B cell (primary cell): ENCODE measurements around the gene CALD1. TPM values are rescaled to one million over a fixed set of nuclear protein-coding genes. Genes with fewer than 3 reads are reported as not detected.

Source experiments
- ATAC-seq: fragments of 200-7000 bp; cut with Tn5 transposase; one replicate; pipeline ENCODE4 v1.10.0; 2021; ENCODE audit warnings: low read depth, mild to moderate bottlenecking, moderate number of reproducible peaks, moderate library complexity
- CTCF ChIA-PET: fragments of 350-600 bp; sonication (Branson Sonifier 250); formaldehyde crosslinking; loops from one replicate; lab custom pipeline; 2021; ENCODE audit warnings: antibody characterized with exemption, inconsistent platforms; lab: Charles Lee
- POLR2A ChIA-PET: fragments of 350-600 bp; sonication (Branson Sonifier 250); formaldehyde crosslinking; loops from one replicate; lab custom pipeline; 2021; ENCODE audit warnings: antibody characterized with exemption; lab: Charles Lee
- DNase-seq: peaks from one replicate; pipeline ENCODE4 v3.0.0; 2013
- H2AFZ ChIP-seq: 2 replicates; pipeline ENCODE4 v1.6.1; 2012; ENCODE audit warnings: mild to moderate bottlenecking, low read depth, low read length; ENCODE audit not compliant: insufficient read depth, poor library complexity, severe bottlenecking
- H3K27ac ChIP-seq, 2 donors: 1 replicate in 1 of 2; 2 replicates in 1 of 2; pipeline ENCODE4 v1.5.1; 2012 to 2013; ENCODE audit warnings: low read length in 2 of 2, mild to moderate bottlenecking in 2 of 2, moderate library complexity in 1 of 2
- H3K27me3 ChIP-seq, 4 experiments: fragments of 200-600 bp in 1 of 4; sonication (generic) in 1 of 4; replicated peaks in 1 of 4; 1 replicate in 2 of 4; 2 replicates in 2 of 4; pipeline versions ENCODE4 v1.6.1 to v1.7.0; 2013 to 2016; ENCODE audit warnings: low read length in 3 of 4, mild to moderate bottlenecking in 2 of 4, mixed read lengths in 1 of 4, moderate library complexity in 1 of 4; ENCODE audit not compliant: insufficient read depth in 4 of 4, control insufficient read depth in 3 of 4; ENCODE audit errors: control extremely low read depth in 1 of 4
- H3K36me3 ChIP-seq, 2 experiments: replicated peaks in 1 of 2; 1 replicate in 1 of 2; 2 replicates in 1 of 2; pipeline versions ENCODE4 v1.6.1 to v1.7.1; 2013; ENCODE audit warnings: low read length in 1 of 2; ENCODE audit not compliant: insufficient read depth in 2 of 2, control insufficient read depth in 1 of 2; ENCODE audit errors: control extremely low read depth in 1 of 2, extremely low read depth in 1 of 2
- H3K4me1 ChIP-seq, 2 donors: fragments of 200-600 bp in 1 of 2; sonication (generic) in 1 of 2; 1 replicate in 1 of 2; 2 replicates in 1 of 2; pipeline versions ENCODE4 v1.5.1 to v1.6.1; 2013 to 2017; ENCODE audit warnings: low read length in 2 of 2; ENCODE audit not compliant: control insufficient read depth in 2 of 2, insufficient read depth in 2 of 2
- H3K4me2 ChIP-seq: replicated peaks from 2 replicates; pipeline ENCODE3; 2012; ENCODE audit warnings: mild to moderate bottlenecking, low read depth, low read length; ENCODE audit not compliant: poor library complexity, severe bottlenecking
- H3K4me3 ChIP-seq, 5 experiments: fragments of 200-600 bp in 1 of 5; sonication (generic) in 1 of 5; 1 replicate in 3 of 5; 2 replicates in 2 of 5; pipeline versions ENCODE4 v1.5.1 to v1.7.0; 2011 to 2016; ENCODE audit warnings: low read length in 4 of 5, mild to moderate bottlenecking in 4 of 5, low read depth in 2 of 5, control low read depth in 1 of 5, moderate library complexity in 1 of 5; ENCODE audit not compliant: insufficient read depth in 1 of 5; ENCODE audit errors: control extremely low read depth in 1 of 5, extremely low read depth in 1 of 5
- H3K79me2 ChIP-seq: fragments of 200-600 bp; sonication (generic); one replicate; pipeline ENCODE4 v1.6.0; 2016; ENCODE audit warnings: low read length; ENCODE audit not compliant: control insufficient read depth, insufficient read depth
- H3K9ac ChIP-seq: fragments of 200-600 bp; sonication (generic); 2 replicates; pipeline ENCODE4 v1.6.1; 2017; ENCODE audit warnings: mild to moderate bottlenecking, low read length, moderate library complexity
- H3K9me3 ChIP-seq, 3 donors: one replicate each; pipeline versions ENCODE4 v1.6.1 to v1.7.1; 2013; ENCODE audit warnings: low read length in 2 of 3; ENCODE audit not compliant: control insufficient read depth in 2 of 3, insufficient read depth in 1 of 3; ENCODE audit errors: control extremely low read depth in 1 of 3
- H4K20me1 ChIP-seq: 2 replicates; pipeline ENCODE4 v1.6.0; 2012; ENCODE audit warnings: mild to moderate bottlenecking, low read length; ENCODE audit not compliant: insufficient read depth, control insufficient read depth, poor library complexity, severe bottlenecking
- H3K27ac Mint-ChIP-seq: one replicate; pipeline ENCODE4 v1.8.0; 2021; ENCODE audit warnings: mixed read lengths
- H3K27me3 Mint-ChIP-seq: one replicate; pipeline ENCODE4 v1.8.0; 2021; ENCODE audit warnings: mixed read lengths
- H3K4me1 Mint-ChIP-seq: one replicate; pipeline ENCODE4 v1.8.0; 2021; ENCODE audit warnings: mixed read lengths
- H3K4me3 Mint-ChIP-seq: one replicate; pipeline ENCODE4 v1.8.0; 2021; ENCODE audit warnings: mixed read lengths
- H3K9me3 Mint-ChIP-seq: one replicate; pipeline ENCODE4 v1.8.0; 2022; ENCODE audit warnings: mixed read lengths; ENCODE audit not compliant: insufficient read depth
- CTCF ChIP-seq: fragments of 200-600 bp; IDR thresholded peaks from one replicate; pipeline ENCODE4 v1.8.0; 2022; ENCODE audit warnings: antibody characterized with exemption, mild to moderate bottlenecking
- EZH2 ChIP-seq: IDR thresholded peaks from 2 replicates; pipeline ENCODE4 v1.6.1; 2012; ENCODE audit warnings: borderline replicate concordance, low read depth, mild to moderate bottlenecking, moderate library complexity, low read length; ENCODE audit not compliant: insufficient read depth, poor library complexity, severe bottlenecking
- WGBS: methylation state at CpG from one replicate; pipeline ENCODE4 v1.1.5; 2013; ENCODE audit warnings: missing lambda C conversion rate; ENCODE audit not compliant: insufficient coverage; 5-methylcytosine and 5-hydroxymethylcytosine counted together
- intact Hi-C: fragments of 100-400 bp; cut with micrococcal nuclease; formaldehyde crosslinking; loops from one replicate; pipeline ENCODE4 v1.10.0; 2022
- polyA plus RNA-seq: library from polyadenylated mRNA; depleted of rRNA; stranded (reverse); fragments of >200 nt; gene quantifications from 2 replicates; pipeline ENCODE4 v1.2.3, GENCODE V29; 2012
- total RNA-seq, 2 donors: library from RNA; stranded (reverse); fragments of 120-200 nt in 1 of 2; gene quantifications; 1 replicate in 1 of 2; 2 replicates in 1 of 2; pipeline versions ENCODE4 v1.2.3 to v1.2.4, GENCODE V29; 2013 to 2022

The CALD1 gene
- total and polyA plus RNA-seq, 2 donors (not counting 1 experiment from before 2014, with no cell fraction given) = 0.18 to 0.69 TPM

GRCh38 chr7:134941185-134941900 lies 161.9 kb downstream of the CALD1 start:
- CTCF ChIA-PET = interaction anchor here (0.6 to 1.8 kb wide), 4 partner anchors 121 to 483 kb away, joined by 3 to 8 read pairs (median 3); no protein-coding TSS in a partner anchor
- no CpG with 5 or more reads among the region's 3 CpGs for WGBS
- intact Hi-C loops = no loop called here
- H3K4me3 ChIP-seq = no peak overlapping the region
- Mint-ChIP-seq H3K4me3 (no peak overlapping the region), H3K27ac (no peak overlapping the region), H3K9me3 (no peaks in the 10 kb centered on the region), H3K27me3 (peaks cover 3% of the 10 kb centered on the region), H3K4me1 (no peaks in the 10 kb centered on the region)
- no peaks in the 10 kb centered on the region for H4K20me1 ChIP-seq
- no peak for ATAC-seq
- H3K79me2 ChIP-seq = no peaks in the 10 kb centered on the region
- no peak overlapping the region for H3K9ac ChIP-seq
- no peak for TF ChIP-seq EZH2
- TF ChIP-seq CTCF = no peak
- no peaks in the 10 kb centered on the region for H3K27me3 ChIP-seq
- H3K4me1 ChIP-seq = no peaks in the 10 kb centered on the region
- no peaks in the 10 kb centered on the region for H3K36me3 ChIP-seq
- DNase-seq = no peak
- H2AFZ ChIP-seq = no peak overlapping the region
- H3K27ac ChIP-seq = no peak overlapping the region
- no peaks in the 10 kb centered on the region for H3K9me3 ChIP-seq
- POLR2A ChIA-PET = no interaction called here
- H3K4me2 ChIP-seq = no peak overlapping the region

- no peaks in the 10 kb centered on the region for H3K36me3 ChIP-seq
- DNase-seq = no peak
- no peak overlapping the region for H3K4me3 ChIP-seq
- Mint-ChIP-seq H3K9me3 (no peaks in the 10 kb centered on the region), H3K4me3 (no peak overlapping the region), H3K4me1 (no peaks in the 10 kb centered on the region), H3K27ac (no peak overlapping the region), H3K27me3 (peaks cover 3% of the 10 kb centered on the region)
- H3K4me1 ChIP-seq = no peaks in the 10 kb centered on the region
- no peaks in the 10 kb centered on the region for H4K20me1 ChIP-seq
- H3K9me3 ChIP-seq = no peaks in the 10 kb centered on the region
- TF ChIP-seq EZH2 = no peak
- TF ChIP-seq CTCF = no peak
- no peaks in the 10 kb centered on the region for H3K79me2 ChIP-seq
- H3K27me3 ChIP-seq = no peaks in the 10 kb centered on the region
- ATAC-seq = no peak
- no peak overlapping the region for H2AFZ ChIP-seq
- no peak overlapping the region for H3K4me2 ChIP-seq
- H3K27ac ChIP-seq = no peak overlapping the region
- no peak overlapping the region for H3K9ac ChIP-seq
- ChIA-PET CTCF (interaction anchor here (0.6 to 4.0 kb wide), 5 partner anchors 44 to 337 kb away, joined by 3 to 59 read pairs (median 5); partner anchors contain the start of gene AGBL3), POLR2A (no interaction called here)
- intact Hi-C loops = no loop called here
- WGBS = 92% methylated on average over 4 of the region's 5 CpGs
Observed at GRCh38 chr7:134941952-134942351, 162.5 kb downstream of the CALD1 start.
